NCI-H1930 (cell line): Measurements from ENCODE around the gene CFAP46.
"Not testable (repeated sequence)": the region's sequence is repeated elsewhere in the genome, so short reads cannot be mapped to it uniquely, and the experiment has no call there.

Source experiments
- DNase-seq, 2 experiments: peaks; one replicate each; lab custom pipeline; 2025; lab: John Stamatoyannopoulos, UW

CFAP46 gene

GRCh38 chr10:132806110-132806509 is 136.3 kb downstream of the CFAP46 start:
- DNase-seq, result no peak

GRCh38 chr10:132805599-132805998 is 136.8 kb downstream of the CFAP46 start:
- no peak for DNase-seq

DNA sequence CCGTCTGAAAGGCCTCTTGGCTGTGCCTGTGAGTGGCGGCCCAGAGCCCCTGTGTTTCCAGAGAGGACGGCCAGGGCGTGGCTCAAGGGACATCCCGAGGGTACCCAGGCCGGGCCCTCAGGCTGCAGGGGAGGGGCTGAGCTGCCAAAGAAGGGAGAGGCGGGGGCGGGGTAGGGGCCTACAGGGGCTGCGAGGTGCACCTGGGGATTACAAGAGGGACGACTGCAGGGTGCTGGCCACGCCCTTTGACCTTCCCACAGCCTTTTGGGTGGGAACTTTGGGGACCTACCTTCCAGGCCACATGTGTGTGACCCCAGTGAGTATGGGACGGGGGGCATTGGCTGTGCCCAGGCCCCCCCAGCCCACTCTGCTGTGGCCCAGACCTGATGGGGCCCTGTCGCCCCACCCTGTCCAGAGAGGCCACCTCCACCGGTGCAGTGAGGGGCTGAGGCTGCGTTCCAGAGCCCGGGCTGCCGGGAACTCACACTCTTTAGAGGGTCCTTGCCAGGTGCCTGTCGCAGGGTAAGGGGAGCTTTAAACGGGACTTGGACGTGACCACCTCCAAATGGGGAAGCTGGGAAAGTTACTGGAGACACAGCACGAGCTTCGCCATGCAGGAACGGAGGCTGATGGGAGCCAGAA is 137.5 kb downstream of the CFAP46 start:
- no peak for DNase-seq

- no peak for DNase-seq
These were observed 138.1 kb downstream of the CFAP46 start for GRCh38 chr10:132804287-132804686.

- DNase-seq, result no peak
These were observed 138.8 kb downstream of the CFAP46 start for GRCh38 chr10:132803416-132804210.

GRCh38 chr10:132802694-132803320 is 139.6 kb downstream of the CFAP46 start:
- no peak for DNase-seq

GRCh38 chr10:132802048-132802447 is 140.3 kb downstream of the CFAP46 start:
- DNase-seq, result no peak

GRCh38 chr10:132799865-132800264 is 142.5 kb downstream of the CFAP46 start:
- no peak for DNase-seq

GRCh38 chr10:132798876-132799275 is 143.5 kb downstream of the CFAP46 start:
- DNase-seq, result no peak

DNA sequence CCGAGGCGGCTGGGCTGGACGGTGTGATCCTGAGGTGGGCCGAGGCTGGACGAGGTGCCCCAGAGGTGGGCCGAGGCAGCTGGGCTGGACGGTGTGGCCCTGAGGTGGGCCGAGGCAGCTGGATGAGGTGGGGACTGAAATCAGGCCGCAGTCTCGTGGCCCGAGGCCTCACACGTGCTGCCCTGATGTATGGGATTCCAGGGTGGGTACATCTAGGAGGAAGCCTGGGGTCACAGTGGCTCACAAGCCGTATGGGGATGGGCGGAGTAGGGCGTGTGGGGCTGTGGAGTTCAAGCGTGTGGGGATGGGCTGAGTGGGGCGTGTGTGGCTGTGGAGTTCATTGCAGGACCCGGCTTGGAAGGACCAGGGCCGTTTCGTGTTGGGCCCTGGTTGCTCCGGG is 144.0 kb downstream of the CFAP46 start:
- no peak for DNase-seq

GRCh38 chr10:132797986-132798385 is 144.4 kb downstream of the CFAP46 start:
- DNase-seq, result not testable (repeated sequence)

GRCh38 chr10:132796846-132797245 is 145.5 kb downstream of the CFAP46 start:
- DNase-seq, result no peak

DNA sequence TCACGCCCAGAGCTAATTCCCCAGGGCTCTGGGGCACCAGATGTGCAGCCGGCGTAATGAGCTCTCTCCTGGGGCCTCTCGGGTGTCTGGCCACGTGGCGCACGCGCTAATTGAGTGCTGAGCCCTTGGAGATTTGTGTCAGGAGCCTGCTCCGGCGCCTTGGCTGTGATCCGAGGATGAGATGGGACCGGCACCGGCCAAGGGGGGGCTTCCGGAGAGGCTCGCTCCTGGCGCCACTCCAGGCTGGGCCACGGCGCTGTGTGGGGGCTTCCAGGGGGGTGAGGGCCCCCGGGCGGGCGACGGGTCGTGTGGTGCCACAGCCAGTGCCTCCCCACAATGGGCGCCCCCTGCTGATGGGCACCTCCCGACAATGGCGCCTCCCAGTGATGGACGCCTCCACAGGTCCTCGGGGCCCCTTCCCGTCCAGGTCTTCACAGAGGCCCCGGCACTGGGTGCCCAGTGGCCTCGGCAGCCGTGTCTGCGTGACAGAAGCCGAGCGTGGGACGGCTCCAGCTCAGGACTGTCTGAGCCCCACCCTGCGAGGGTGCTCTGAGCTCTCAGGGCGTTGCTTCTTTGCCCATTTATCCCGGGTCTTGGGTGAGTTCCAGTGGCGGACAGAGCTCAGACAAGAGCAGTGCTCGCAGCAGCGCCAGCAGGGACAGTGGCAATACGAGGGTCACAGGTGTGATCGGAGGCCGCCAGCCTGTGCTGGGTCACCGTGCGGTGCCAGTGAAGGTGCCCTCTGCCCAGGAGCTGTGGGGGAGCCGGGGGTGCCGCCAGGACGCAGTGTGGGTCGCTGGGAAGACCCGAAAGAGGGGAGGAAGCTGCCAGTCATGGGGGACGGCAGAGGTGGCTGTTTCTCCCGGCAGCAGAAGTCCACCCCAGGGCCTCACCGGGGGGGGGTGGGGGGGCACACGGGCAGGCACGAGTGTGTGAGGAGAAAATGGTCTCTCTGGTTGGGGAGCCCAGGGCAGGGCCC is 148.2 kb downstream of the CFAP46 start:
- DNase-seq, result no peak

- no peak for DNase-seq
These were observed 149.2 kb downstream of the CFAP46 start for GRCh38 chr10:132793213-132793612.

- no peak for DNase-seq
These were observed 149.6 kb downstream of the CFAP46 start for GRCh38 chr10:132792796-132793195.

DNA sequence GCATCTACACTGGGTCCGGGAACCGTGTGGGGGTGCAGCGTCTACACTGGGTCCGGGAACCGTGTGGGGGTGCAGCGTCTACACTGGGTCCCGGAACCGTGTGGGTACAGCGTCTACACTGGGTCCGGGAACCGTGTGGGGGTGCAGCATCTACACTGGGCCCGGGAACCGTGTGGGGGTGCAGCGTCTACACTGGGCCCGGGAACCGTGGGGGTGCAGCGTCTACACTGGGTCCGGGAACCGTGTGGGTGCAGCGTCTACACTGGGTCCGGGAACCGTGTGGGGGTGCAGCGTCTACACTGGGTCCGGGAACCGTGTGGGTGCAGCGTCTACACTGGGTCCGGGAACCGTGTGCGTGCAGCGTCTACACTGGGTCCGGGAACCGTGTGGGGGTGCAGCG is 150.3 kb downstream of the CFAP46 start:
- DNase-seq, result not testable (repeated sequence)

- no peak for DNase-seq
These were observed 151.2 kb downstream of the CFAP46 start for GRCh38 chr10:132790934-132791829.

GRCh38 chr10:132790470-132790869 is 151.9 kb downstream of the CFAP46 start:
- DNase-seq, result no peak

- DNase-seq, result no peak
These were observed 152.7 kb downstream of the CFAP46 start for GRCh38 chr10:132789659-132790148.

DNA sequence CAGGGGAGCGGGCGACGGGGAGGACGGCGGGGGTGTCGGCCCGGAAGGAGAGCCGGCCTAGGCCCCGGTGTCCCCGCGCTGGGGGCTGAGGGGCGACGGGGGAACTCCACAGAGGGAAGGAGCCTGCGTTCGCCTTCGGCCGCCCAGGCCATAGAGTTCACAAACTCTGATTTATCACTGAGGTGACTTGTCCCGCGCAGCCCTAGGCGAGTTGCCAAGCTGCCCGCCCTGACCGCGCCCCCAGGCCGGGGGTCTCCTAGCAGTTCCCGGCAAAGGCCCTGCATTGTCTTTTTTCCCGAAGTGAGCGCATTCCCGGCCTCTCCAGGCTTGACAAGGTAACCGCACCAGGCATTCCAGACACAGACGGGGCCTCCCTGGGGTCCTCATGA is 153.5 kb downstream of the CFAP46 start:
- DNase-seq, result no peak
